Measurements from ENCODE around the gene CRYBG2. TPM values are rescaled to one million over a fixed set of nuclear protein-coding genes. Genes with fewer than 3 reads are reported as not detected.

Gene CRYBG2
- total RNA-seq, 2 donors from 2014 or later = not detected

DNA sequence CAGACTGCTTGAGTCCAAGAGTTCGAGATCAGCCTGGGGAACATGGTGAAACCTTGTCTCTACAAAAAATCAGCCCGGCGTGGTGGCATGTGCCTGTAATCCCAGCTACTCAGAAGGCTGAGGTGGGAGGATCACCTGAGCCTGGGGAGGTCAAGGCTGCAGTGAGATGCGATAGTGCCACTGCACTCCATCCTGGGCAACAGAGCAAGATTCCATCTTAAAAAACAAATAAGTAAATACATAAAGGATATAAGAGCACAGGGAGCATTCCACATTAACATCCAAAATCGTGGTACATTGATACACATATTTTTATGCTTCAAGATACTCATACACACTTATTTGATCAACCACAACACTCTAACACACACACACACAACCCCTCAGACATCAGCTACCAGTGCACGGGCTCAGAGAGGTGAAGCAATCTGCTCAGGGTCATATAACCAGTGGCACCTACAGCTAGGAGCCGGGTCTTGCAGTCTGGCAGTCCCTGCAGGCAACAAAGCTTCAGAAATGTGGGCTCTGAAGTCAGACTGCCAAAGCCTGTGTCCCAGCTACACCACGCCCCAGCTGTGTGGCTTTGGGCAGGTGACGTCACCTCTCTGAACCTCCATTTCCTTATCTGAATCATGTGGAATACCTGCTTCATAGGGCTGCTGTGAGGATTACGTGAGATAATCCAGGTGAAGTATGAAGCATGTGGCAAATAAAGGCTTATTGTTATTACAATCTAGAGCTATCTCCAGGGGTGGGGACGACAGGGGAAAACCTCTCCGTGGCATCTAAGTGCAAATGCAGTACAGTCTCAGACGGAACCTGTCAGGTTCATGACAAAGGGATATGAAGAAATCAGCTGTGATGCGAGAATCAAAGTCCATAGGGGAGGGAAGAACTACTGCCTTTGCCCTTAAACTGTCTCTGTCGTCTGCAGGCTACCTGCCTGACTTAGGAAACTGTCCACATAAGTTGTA lies 4.8 kb upstream of the CRYBG2 start:
- H3K4me3 ChIP-seq = no peak overlapping the region
- peaks cover 0 to 14% of the 10 kb centered on the region in 2 donors for H3K4me1 ChIP-seq
- TF ChIP-seq, protein P1, sequence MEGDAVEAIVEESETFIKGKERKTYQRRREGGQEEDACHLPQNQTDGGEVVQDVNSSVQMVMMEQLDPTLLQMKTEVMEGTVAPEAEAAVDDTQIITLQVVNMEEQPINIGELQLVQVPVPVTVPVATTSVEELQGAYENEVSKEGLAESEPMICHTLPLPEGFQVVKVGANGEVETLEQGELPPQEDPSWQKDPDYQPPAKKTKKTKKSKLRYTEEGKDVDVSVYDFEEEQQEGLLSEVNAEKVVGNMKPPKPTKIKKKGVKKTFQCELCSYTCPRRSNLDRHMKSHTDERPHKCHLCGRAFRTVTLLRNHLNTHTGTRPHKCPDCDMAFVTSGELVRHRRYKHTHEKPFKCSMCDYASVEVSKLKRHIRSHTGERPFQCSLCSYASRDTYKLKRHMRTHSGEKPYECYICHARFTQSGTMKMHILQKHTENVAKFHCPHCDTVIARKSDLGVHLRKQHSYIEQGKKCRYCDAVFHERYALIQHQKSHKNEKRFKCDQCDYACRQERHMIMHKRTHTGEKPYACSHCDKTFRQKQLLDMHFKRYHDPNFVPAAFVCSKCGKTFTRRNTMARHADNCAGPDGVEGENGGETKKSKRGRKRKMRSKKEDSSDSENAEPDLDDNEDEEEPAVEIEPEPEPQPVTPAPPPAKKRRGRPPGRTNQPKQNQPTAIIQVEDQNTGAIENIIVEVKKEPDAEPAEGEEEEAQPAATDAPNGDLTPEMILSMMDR (IDR thresholded peaks at IDR 0.05) = no peak
- H3K27me3 ChIP-seq = peaks cover 13 to 14% of the 10 kb centered on the region in 2 donors
- H3K27ac ChIP-seq = no peak overlapping the region
- H3K9me3 ChIP-seq = no peaks in the 10 kb centered on the region
- DNase-seq (ENCODE audit: low spot score) = no peak
- H3K36me3 ChIP-seq = no peaks in the 10 kb centered on the region

DNA sequence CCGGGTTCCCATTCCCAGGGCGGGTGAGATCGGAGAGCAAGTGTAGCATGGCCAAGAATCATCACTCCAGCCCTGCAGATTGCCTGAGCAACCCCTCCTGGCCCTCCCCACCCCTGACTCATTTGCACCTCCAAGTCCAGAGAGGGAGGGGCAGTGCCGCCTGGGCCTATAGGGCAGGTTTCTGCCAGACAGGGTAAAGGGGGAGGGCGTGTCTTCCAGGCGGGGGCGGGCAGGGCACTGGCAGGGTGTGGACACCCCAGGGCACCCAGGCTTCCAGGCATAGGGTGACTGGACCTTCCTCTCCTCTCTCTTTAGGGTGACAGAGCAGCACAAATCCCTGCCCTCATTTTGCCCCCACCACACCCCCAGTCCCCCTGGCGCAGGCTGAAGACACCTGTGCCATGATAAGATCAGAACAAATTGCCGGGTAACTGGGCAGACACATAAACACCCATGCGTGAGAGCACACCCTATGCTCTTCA lies 3.2 kb upstream of the CRYBG2 start:
- peaks cover 13 to 14% of the 10 kb centered on the region in 2 donors for H3K27me3 ChIP-seq

DNA sequence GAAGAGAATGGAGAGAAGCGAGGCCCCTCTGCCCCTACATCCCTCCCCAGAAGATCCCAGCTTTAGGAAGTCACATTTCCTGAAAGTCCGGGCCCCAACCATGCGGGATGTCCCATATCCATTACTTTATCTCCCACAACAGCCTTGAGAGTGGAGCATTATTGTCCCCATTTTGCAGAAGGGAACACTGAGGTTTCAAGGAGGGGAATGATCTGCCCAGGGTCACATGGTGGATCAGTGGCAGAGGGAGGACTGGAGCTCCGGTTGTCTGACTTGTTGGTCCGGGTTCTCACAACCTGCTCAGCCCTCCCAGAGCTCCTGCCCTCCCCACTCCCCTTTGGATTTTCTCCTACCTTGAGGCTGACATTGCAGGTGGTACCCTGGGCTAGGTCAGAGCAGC lies 2.2 kb upstream of the CRYBG2 start:
- peaks cover 11 to 14% of the 10 kb centered on the region in 2 donors for H3K27me3 ChIP-seq
- peaks cover 0 to 14% of the 10 kb centered on the region in 2 donors for H3K4me1 ChIP-seq
- H3K27ac ChIP-seq = no peak overlapping the region
- TF ChIP-seq, protein P1 (IDR thresholded peaks at IDR 0.05) = no peak
- no peak overlapping the region for H3K4me3 ChIP-seq
- no peak for DNase-seq (ENCODE audit: low spot score)
- H3K9me3 ChIP-seq = no peaks in the 10 kb centered on the region
- H3K36me3 ChIP-seq = no peaks in the 10 kb centered on the region

More for the DNA sequence above, 3.2 kb upstream of the CRYBG2 start:
- Histone ChIP-seq H3K4me1 (peaks cover 0 to 14% of the 10 kb centered on the region in 2 donors), H3K36me3 (no peaks in the 10 kb centered on the region), H3K4me3 (no peak overlapping the region), H3K27ac (no peak overlapping the region), H3K9me3 (no peaks in the 10 kb centered on the region)
- no peak for DNase-seq (ENCODE audit: low spot score)
- TF ChIP-seq, protein P1 (IDR thresholded peaks at IDR 0.05) = no peak

DNA sequence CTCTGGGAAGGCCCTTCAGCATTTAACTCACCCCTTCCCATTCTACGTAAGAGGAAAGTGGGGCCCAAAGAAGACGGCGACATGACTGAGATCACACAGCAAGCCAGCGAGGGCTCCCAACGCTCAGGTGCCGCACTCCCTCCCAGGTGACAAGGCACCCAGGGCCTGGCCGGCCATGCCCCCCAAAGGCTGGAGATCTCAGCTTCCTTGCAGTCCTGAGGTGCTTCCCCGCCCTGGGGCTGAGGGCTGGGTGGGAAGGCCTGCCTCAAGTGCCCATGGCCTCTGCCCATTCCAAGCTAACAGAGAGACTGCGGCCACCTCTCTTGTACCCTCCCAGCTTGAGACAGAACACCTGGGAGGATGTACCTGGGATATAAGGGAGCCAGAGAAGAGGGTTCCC lies 1.0 kb upstream of the CRYBG2 start:
- peaks cover 0 to 6% of the 10 kb centered on the region in 2 donors for H3K27me3 ChIP-seq
- H3K36me3 ChIP-seq = no peaks in the 10 kb centered on the region
- TF ChIP-seq, protein P1 (IDR thresholded peaks at IDR 0.05) = no peak

DNA sequence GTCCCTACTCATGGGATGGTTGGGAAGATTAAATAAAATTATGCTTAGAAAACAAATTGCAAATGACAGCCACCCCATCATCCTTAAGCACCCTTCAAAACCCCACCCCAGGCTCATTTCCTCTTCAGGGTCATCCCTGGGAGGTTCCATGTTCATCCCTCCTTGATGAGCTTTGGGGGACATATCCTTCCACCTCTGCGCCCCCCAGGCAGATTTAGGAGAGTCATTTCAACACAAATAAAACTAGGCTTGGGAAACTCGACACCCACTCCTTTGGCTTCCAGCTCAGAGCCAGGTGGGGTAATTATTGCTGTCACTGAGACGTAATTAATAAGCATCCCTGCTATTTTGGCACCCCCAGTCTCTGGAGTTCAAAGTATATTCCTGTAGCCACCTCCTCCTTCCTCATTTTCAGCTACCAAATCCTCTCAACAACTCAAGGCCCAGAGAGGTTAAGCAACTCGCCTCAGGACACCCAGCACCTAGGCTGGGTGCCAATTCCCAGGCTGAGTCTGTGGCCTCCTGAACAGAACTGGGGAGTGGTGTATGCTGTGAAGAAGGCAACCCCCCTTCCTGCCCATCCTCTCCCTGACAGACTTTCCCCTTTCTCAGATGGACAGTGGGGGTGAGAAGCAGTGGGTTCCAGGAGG lies 595 bp downstream of the CRYBG2 start:
- Histone ChIP-seq H3K4me1 (no peaks in the 10 kb centered on the region), H3K4me3 (no peak overlapping the region), H3K27ac (no peak overlapping the region), H3K36me3 (no peaks in the 10 kb centered on the region), H3K9me3 (no peaks in the 10 kb centered on the region), H3K27me3 (no peaks in the 10 kb centered on the region)
- TF ChIP-seq, protein P1 (IDR thresholded peaks at IDR 0.05) = no peak
- no peak for DNase-seq (ENCODE audit: low spot score)

More for the DNA sequence above, 1.0 kb upstream of the CRYBG2 start:
- Histone ChIP-seq H3K27ac (no peak overlapping the region), H3K9me3 (no peaks in the 10 kb centered on the region), H3K4me1 (peaks cover 0 to 2% of the 10 kb centered on the region in 2 donors), H3K4me3 (no peak overlapping the region)
- DNase-seq (ENCODE audit: low spot score) = no peak

All from right atrium auricular region (tissue), 2 donors.